Mesodermal cell (in vitro differentiated cells): ENCODE measurements around the gene DDX20.
A peak's percentile ranks its signal among the peaks of the same experiment; 100 is the strongest.
"Not testable (repeated sequence)": the region's sequence is repeated elsewhere in the genome, so short reads cannot be mapped to it uniquely, and the experiment has no call there.

Source experiments
- H3K27ac ChIP-seq: 2 replicates; pipeline ENCODE4 v1.7.0; 2013; ENCODE audit warnings: mild to moderate bottlenecking, low read depth, low read length, moderate library complexity; ENCODE audit not compliant: severe bottlenecking
- H3K36me3 ChIP-seq: 2 replicates; pipeline ENCODE4 v1.7.1; 2013; ENCODE audit warnings: mild to moderate bottlenecking, low read length, moderate library complexity; ENCODE audit not compliant: control insufficient read depth, insufficient read depth
- H3K4me1 ChIP-seq: one replicate; pipeline ENCODE4 v1.7.1; 2013; ENCODE audit warnings: mild to moderate bottlenecking, low read length; ENCODE audit not compliant: insufficient read depth, control insufficient read depth, poor library complexity, severe bottlenecking
- H3K4me3 ChIP-seq: 2 replicates; pipeline ENCODE4 v1.7.0; 2013; ENCODE audit warnings: low read length, control low read depth, mild to moderate bottlenecking; ENCODE audit not compliant: insufficient read depth, poor library complexity, severe bottlenecking; ENCODE audit errors: extremely low read depth
- H3K9me3 ChIP-seq: 2 replicates; pipeline ENCODE4 v1.7.1; 2013; ENCODE audit warnings: mild to moderate bottlenecking, low read length, moderate library complexity; ENCODE audit not compliant: control insufficient read depth
- WGBS, 2 experiments: methylation state at CpG; one replicate each; pipeline ENCODE4 v1.1.5; 2013; ENCODE audit warnings: missing lambda C conversion rate in 2 of 2; ENCODE audit not compliant: insufficient coverage in 2 of 2; 5-methylcytosine and 5-hydroxymethylcytosine counted together

Gene DDX20

DNA sequence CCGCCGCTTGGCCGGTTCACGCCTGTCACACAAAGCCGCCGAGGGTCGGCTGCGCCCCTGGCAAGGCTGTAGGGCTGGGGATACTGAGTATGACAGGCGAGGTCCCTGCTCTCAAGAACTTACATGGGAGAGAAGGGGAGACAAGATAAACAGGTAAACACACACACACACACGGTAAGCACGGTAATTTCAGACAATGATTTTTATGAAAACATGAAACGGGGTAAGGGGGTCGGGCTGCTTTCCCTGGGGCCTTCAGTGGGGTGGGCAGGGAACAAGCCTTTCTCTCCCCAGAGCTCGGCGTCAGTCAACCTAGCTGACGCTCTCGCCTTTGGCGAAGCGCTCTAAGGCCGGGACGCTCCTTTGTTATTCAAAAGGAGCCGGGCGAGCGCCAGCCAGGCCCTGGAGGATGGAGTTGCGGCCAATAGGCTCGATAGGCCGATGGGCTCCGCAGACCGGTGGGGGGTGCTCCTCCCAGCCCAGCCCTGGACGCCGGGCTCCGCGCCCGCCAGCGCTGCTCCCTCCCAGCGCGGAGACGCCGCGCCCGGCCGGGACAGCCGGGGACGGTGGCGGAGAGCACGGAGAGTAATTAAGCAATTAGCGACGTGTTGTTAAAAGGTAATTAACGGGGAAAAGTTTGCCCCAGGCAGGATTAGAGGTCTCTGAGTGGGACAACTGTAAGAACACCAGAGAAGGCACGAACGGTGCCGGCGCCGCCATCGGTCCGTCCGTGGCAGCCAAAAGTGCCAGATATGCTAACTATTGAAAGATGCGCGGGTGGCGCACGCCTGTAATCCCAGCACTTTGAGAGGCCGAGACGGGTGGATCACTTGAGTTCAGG is 15.6 kb upstream of the DDX20 start:
- WGBS, 2 experiments, result 1 to 4% methylated on average over 39 to 49 of the region's 63 CpGs
- Histone ChIP-seq H3K36me3 (peaks cover 3% of the 10 kb centered on the region), H3K4me1 (peaks cover 40% of the 10 kb centered on the region)

DNA sequence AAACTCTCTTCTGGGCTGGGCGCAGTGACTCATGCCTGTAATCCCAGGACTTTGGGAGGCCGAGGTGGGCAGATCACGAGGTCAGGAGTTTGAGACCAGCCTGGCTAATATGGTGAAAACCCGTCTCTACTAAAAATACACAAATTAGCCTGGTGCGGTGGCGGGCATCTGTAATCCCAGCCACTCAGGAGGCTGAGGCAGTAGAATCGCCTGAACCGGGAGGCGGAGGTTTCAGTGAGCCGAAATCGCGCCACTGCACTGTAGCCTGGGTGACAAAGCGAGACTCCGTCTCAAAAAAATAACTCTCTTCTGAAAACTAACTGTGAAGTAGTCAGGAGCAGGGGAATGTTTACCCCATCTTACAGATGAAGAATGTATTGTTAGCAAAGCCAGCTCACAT is 13.4 kb upstream of the DDX20 start:
- not testable (repeated sequence) for H3K9me3 ChIP-seq, H3K36me3 ChIP-seq, H3K27ac ChIP-seq, H3K4me3 ChIP-seq
- peaks cover 25% of the 10 kb centered on the region for H3K4me1 ChIP-seq
- WGBS, 2 experiments, result 88 to 97% methylated on average over 9 to 11 of the region's 14 CpGs

More for the DNA sequence above, 15.6 kb upstream of the DDX20 start:
- H3K27ac ChIP-seq, result peak overlapping the region; percentile 86
- peak overlapping the region; percentile 70 for H3K4me3 ChIP-seq
- H3K9me3 ChIP-seq, result no peaks in the 10 kb centered on the region

DNA sequence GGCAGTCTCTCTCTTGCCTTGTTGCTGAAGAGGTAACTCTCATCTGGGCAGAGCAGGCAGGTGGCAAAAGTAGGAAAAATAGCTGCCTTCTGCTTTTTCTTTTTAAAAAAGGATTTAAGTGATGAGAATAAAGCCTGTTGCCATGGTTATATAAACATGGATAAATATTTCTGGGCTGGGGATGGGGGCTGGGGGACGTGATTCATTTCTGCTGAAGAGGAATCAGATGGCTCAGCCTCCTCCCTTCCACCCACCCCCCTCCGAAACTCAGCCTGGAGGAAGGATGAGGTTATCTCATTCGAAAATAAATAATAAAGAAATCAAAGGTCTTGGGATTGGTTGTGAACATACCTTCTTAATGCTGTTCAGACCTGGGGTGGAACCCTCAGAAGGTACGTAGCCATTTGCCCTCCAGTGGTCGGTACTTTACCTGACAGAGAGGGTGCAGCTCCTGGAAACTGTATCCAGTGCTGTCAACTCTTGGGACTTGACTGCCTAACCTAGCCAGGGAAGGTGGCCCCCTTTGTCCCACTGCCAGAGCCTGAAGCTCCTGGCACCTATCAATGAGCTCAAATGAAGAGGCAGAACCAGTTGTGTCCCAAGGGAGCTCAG is 12.7 kb upstream of the DDX20 start:
- Histone ChIP-seq H3K4me1 (peaks cover 17% of the 10 kb centered on the region), H3K9me3 (no peaks in the 10 kb centered on the region), H3K4me3 (no peak overlapping the region), H3K27ac (no peak overlapping the region), H3K36me3 (no peaks in the 10 kb centered on the region)
- 95 to 100% methylated on average over 2 of the region's 5 CpGs for WGBS, 2 experiments

DNA sequence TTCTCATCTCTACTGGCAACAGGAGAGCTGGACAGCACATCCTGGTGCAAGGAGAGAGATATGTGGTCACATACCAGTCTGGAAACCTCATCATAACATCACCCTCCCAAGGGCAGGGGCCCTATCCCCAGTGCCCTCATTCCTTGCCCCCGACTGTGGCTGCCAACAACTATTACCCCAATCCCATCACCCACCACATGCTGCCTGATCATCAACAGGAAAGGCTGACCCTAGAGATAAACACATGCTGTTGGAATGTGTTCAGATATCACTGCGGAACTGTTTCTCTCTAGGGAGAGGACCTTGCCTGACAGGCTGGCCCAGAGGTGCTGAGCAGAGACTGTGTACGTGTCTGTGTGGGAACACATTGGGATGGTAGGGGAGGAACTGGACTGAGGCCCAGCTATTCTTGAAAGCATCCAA is 12.0 kb upstream of the DDX20 start:
- Histone ChIP-seq H3K4me3 (no peak overlapping the region), H3K4me1 (peaks cover 16% of the 10 kb centered on the region), H3K36me3 (no peaks in the 10 kb centered on the region), H3K9me3 (no peaks in the 10 kb centered on the region), H3K27ac (no peak overlapping the region)
- 71% methylated on average over 1 of the region's 3 CpGs; no CpG with 5 or more reads in 1 of the 2 experiments for WGBS, 2 experiments

DNA sequence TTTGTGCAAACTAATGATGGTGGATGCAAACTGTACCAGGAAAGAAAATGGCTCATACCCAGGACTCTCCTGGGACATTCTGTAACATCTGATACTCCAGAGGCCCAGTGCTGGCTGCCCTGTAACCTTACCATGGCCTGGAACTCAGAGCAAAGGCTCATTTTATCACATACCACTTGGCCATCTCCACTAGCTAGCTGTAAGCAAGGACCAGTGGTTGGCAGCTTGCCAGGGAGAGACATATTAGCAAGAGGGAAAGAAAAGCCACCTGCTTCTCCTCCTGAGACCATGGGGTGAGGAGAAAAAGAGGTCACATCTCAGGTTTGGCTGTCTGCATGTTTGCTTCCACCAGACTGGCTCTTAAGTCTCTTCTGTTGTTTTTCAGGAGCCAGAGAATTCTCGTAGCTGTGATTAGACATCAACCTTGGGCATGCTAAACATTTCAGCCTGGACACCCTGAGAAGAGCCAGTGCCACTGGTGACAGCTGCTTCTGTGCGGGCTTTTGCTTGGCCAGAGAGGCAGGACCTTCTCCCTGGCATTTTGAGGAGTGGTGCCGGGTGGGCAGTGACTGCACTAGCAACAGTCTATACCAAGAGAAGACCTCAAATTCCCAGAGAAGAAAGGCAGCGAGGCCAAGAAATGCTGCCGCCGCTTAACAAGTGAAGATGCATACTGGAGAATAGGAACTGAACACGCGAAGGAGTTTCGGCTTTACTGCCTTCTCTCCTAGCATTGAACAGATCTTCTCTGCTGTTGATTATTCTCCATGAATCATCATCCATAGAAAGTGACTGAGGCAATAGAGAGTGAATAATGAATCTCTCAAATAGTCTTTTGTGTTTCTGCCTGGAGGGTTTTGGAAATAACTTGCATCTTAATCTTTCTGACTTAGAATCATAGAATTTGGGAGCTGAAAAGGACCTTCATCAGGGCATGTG is 9.8 kb upstream of the DDX20 start:
- 88 to 91% methylated on average over 1 to 2 of the region's 9 CpGs for WGBS, 2 experiments
- no peaks in the 10 kb centered on the region for H3K36me3 ChIP-seq
- H3K27ac ChIP-seq, result no peak overlapping the region

DNA sequence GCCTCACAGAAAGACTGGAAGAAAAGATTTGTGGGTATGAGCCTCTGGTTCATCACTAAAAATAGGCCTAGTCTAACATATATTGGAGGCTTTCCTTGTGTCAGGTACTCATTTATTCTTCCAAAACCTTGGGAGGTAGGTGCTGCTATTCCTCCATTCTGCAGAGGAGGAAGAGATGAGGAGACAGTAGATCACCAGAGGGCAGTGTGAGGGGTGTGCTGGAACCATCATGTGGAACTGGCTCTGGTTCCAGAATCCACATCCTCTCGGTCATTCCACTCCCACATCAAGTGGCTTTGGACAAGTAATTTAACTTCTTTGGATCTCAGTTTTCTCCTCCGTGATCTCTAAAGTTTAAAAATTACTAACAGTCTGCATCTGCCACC is 9.1 kb upstream of the DDX20 start:
- WGBS, 2 experiments, result 88 to 90% methylated on average over 1 to 2 of the region's 2 CpGs
- Histone ChIP-seq H3K36me3 (no peaks in the 10 kb centered on the region), H3K27ac (no peak overlapping the region), H3K4me3 (no peak overlapping the region), H3K4me1 (peaks cover 24% of the 10 kb centered on the region), H3K9me3 (no peaks in the 10 kb centered on the region)

More for the DNA sequence above, 9.8 kb upstream of the DDX20 start:
- Histone ChIP-seq H3K4me1 (peaks cover 24% of the 10 kb centered on the region), H3K4me3 (no peak overlapping the region), H3K9me3 (no peaks in the 10 kb centered on the region)

DNA sequence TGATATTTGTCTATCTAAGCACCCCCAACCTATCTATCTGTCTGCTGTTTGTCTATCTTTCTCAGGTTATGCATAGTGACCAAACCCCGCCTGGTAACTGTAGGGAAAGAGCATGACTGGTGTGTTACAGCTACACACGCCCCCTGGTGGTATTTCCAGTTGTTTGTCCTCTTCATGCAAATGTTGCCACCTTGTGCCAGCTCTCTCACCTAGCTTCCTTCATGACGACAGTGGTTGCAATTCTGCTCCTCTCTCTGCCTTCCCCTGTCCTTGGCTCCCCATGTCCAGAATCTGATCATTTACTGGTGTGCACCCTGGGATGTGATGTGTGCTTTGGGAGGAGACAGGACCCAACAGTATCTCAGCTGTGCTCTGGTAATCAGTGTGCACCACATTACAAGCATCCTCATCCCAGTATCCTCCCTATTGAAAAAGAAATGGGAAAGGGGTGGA is 8.4 kb upstream of the DDX20 start:
- H3K4me1 ChIP-seq, result peaks cover 24% of the 10 kb centered on the region
- H3K36me3 ChIP-seq, result no peaks in the 10 kb centered on the region
- 33 to 41% methylated on average over 2 of the region's 3 CpGs for WGBS, 2 experiments
- H3K4me3 ChIP-seq, result no peak overlapping the region
- H3K9me3 ChIP-seq, result no peaks in the 10 kb centered on the region
- H3K27ac ChIP-seq, result no peak overlapping the region

DNA sequence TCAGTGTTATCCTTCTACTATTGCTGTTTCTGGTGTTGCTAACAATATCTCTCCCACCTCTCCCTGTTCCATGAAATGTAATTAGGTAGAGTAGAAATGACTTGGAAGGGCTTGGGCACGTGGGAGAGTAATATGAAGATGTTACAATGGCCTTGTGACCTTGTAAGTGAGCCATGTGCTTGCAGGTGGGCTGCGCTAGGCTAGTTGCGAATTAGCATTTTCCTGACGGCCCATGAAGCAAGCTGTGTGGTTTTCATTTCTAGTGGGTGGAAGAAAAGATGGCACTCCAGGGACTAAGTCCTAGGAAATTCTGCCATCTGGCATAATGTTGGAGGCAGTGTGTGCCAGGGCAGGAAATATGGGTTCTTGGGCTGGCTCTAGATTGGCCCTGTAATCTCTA is 7.8 kb upstream of the DDX20 start:
- no peaks in the 10 kb centered on the region for H3K36me3 ChIP-seq
- no peak overlapping the region for H3K4me3 ChIP-seq
- 96 to 100% methylated on average over 3 of the region's 4 CpGs for WGBS, 2 experiments
- H3K4me1 ChIP-seq, result peaks cover 19% of the 10 kb centered on the region
- no peak overlapping the region for H3K27ac ChIP-seq
- H3K9me3 ChIP-seq, result no peaks in the 10 kb centered on the region

DNA sequence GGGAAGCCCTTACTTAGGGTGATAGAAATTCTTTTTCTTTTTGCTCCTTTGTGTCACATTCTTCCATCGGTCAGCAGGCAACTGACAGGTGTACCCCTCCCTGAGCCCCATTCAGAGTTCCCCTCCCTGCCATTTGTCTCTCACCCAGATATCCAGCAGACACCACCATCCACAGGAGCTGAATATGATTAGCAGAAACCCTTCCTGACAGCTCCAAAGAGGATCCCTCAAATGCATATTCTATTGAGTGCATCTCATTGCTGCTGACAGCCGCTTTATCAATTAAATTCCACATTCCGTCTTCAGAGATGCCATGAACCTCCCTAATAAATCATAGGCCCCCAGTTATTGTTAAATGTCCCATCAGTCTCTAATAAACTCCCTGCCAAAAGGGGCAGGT is 6.1 kb upstream of the DDX20 start:
- no peaks in the 10 kb centered on the region for H3K9me3 ChIP-seq
- 92 to 100% methylated on average over 1 to 2 of the region's 3 CpGs for WGBS, 2 experiments
- H3K36me3 ChIP-seq, result no peaks in the 10 kb centered on the region
- peak overlapping the region; percentile 19 for H3K27ac ChIP-seq
- H3K4me3 ChIP-seq, result no peak overlapping the region
- peaks cover 7% of the 10 kb centered on the region for H3K4me1 ChIP-seq

DNA sequence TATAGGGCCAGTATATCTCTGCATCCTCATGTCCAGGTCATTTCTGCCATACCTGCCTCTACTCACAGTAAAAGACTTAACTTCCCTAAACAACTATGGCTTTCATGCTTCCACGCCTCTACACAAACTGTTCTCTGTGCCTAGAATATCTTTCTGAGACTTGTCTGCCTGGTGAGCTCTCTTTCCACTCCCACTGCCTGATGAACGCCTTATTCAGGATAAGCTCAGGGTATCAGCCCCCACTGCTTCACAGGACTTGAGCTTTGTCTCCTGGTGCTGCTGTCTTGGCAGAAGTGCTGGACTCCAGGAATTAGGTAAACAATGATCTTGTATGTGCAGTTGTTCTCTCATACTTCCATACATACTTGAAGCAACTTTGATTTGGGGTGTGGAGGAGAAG is 4.8 kb upstream of the DDX20 start:
- H3K9me3 ChIP-seq, result no peaks in the 10 kb centered on the region

More for the DNA sequence above, 4.8 kb upstream of the DDX20 start:
- H3K4me1 ChIP-seq, result peaks cover 7% of the 10 kb centered on the region
- no peak overlapping the region for H3K27ac ChIP-seq
- no peak overlapping the region for H3K4me3 ChIP-seq
- WGBS, 2 experiments, result 92 to 100% methylated on average over 2 of the region's 2 CpGs
- H3K36me3 ChIP-seq, result no peaks in the 10 kb centered on the region
